Measurements from ENCODE around the gene COL28A1.

GRCh38 chr7:7375538-7375937 is 160.1 kb downstream of the COL28A1 start:
- no peak for TF ChIP-seq CTCF (IDR thresholded peaks at IDR 0.05; ENCODE audit: borderline replicate concordance, extremely low read depth, low read length, poor library complexity, severe bottlenecking)
- TF ChIP-seq EZH2 (IDR thresholded peaks at IDR 0.05; ENCODE audit: borderline replicate concordance, low read depth, low read length, severe bottlenecking) = no peak
